Activated CD4-positive, CD25-positive, alpha-beta regulatory T cell (primary cell): ENCODE results near the gene SENP5.

Experiments
- DNase-seq, 4 experiments: peaks; one replicate each; lab custom pipeline; 2025; lab: John Stamatoyannopoulos, UW

SENP5 gene

GRCh38 chr3:196889844-196890708 lies 22.4 kb downstream of the SENP5 start:
- DNase-seq, result no peak

- DNase-seq, result no peak
Measured at GRCh38 chr3:196894557-196895295, 27.0 kb downstream of the SENP5 start.

GRCh38 chr3:196896229-196896628 lies 28.5 kb downstream of the SENP5 start:
- no peak for DNase-seq

- DNase-seq, result no peak
Measured at GRCh38 chr3:196901768-196902167, 34.0 kb downstream of the SENP5 start.

GRCh38 chr3:196902296-196902695 lies 34.6 kb downstream of the SENP5 start:
- no peak for DNase-seq

GRCh38 chr3:196903740-196904139 lies 36.0 kb downstream of the SENP5 start:
- no peak for DNase-seq

- no peak for DNase-seq
Measured at GRCh38 chr3:196914866-196915265, 47.1 kb downstream of the SENP5 start.

- DNase-seq, result no peak
Measured at GRCh38 chr3:196915375-196915774, 47.7 kb downstream of the SENP5 start.

- no peak for DNase-seq
Measured at GRCh38 chr3:196916221-196916620, 48.5 kb downstream of the SENP5 start.

GRCh38 chr3:196916995-196917394 lies 49.3 kb downstream of the SENP5 start:
- DNase-seq, result no peak

GRCh38 chr3:196918968-196919367 lies 51.2 kb downstream of the SENP5 start:
- DNase-seq, result no peak

GRCh38 chr3:196920733-196921132 lies 53.0 kb downstream of the SENP5 start:
- DNase-seq, result no peak

- DNase-seq, result no peak
Measured at GRCh38 chr3:196927571-196928453, 60.1 kb downstream of the SENP5 start.

GRCh38 chr3:196931157-196931556 lies 63.4 kb downstream of the SENP5 start:
- DNase-seq, result no peak

- DNase-seq, result no peak
Measured at GRCh38 chr3:196931828-196932587, 64.3 kb downstream of the SENP5 start.

- no peak for DNase-seq
Measured at GRCh38 chr3:196932600-196932999, 64.9 kb downstream of the SENP5 start.

- no peak for DNase-seq
Measured at GRCh38 chr3:196936288-196936687, 68.6 kb downstream of the SENP5 start.

- no peak for DNase-seq
Measured at GRCh38 chr3:196938124-196938523, 70.4 kb downstream of the SENP5 start.

- DNase-seq, result no peak
Measured at GRCh38 chr3:196938576-196938975, 70.9 kb downstream of the SENP5 start.

- DNase-seq, result peak; percentile 23 to 46 (median 35)
Measured at GRCh38 chr3:196941729-196942225, 74.1 kb downstream of the SENP5 start.

- DNase-seq, result peak; percentile 99 to 100 (median 99)
Measured at GRCh38 chr3:196942226-196942914, 74.7 kb downstream of the SENP5 start, which contains the start of gene NCBP2. Gene NCBP2, minus strand, starts transcription at chr3:196942528. Its CDS starts 25 bp downstream, at chr3:196942503.
